ENCODE data around the gene ZAP70. TPM values are rescaled to one million over a fixed set of nuclear protein-coding genes. Genes with fewer than 3 reads are reported as not detected.
"Not testable (repeated sequence)": the region's sequence is repeated elsewhere in the genome, so short reads cannot be mapped to it uniquely, and the experiment has no call there.

Gene ZAP70
- total RNA-seq, 5 donors from 2014 or later (not counting 1 experiment from before 2014, with no cell fraction given), result 449 to 534 (median 468) TPM

DNA sequence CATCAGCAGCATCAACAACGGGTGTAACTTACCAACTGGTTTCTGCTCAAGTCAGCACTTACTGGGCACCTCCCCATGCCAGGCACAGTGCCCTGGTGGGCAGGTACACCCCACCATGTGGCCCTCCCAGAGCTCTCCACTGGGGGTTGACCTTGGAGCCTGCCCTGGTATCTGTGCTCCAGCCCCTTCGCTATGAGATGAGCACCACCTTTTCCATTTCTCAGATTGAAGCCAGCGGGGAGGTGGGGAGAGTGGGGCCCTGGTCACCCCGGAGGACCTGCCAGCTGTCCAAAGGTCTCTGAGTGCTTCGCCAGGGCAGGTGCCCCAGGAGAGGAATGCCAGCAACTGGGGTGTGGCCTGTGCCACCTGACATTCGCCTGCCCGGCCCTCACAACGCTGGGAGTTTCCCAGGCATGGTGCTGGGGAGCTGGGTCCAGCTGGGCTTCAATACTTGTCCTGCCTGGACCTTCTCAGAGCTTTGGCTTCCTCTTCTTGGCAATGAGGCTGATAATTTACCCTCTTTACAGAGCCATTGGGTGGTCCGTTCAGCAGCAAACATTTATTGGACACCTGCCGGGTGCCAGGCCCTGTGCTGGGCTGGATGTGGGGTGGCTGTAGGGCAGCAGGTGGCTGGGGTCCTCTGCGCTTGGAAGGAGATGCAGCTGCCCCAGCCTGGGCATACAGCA is 5.9 kb upstream of the ZAP70 start:
- H3K9me3 Mint-ChIP-seq, result no peaks in the 10 kb centered on the region
- Histone ChIP-seq H3K4me3 (ENCODE audit: control insufficient read depth in 1 of 2, extremely low read depth in 1 of 2, low read length in 1 of 2) (no peak overlapping the region), H3K9me3 (no peaks in the 10 kb centered on the region), H3K27me3 (replicated peaks in 1 of 2; ENCODE audit: control insufficient read depth in 2 of 2, extremely low read depth in 1 of 2, insufficient read depth in 2 of 2, low read length in 1 of 2) (peaks cover 0 to 12% of the 10 kb centered on the region in 2 experiments), H3K36me3 (ENCODE audit: control insufficient read depth in 2 of 2, extremely low read depth in 1 of 2, insufficient read depth in 1 of 2, low read length in 1 of 2) (no peaks in the 10 kb centered on the region), H3K4me1 (ENCODE audit: control insufficient read depth in 1 of 2, extremely low read depth in 1 of 2, insufficient read depth in 2 of 2, low read length in 2 of 2) (peaks cover 8 to 29% of the 10 kb centered on the region in 2 experiments), H3K27ac (ENCODE audit: low read length) (no peak overlapping the region)
- 80% methylated on average over 7 of the region's 11 CpGs for WGBS (ENCODE audit: insufficient coverage)
- CTCF ChIA-PET, result interaction anchor here (0.8 to 3.5 kb wide), 3 partner anchors 8 to 117 kb away, joined by 3 to 14 read pairs (median 4); no protein-coding TSS in a partner anchor
- no peak overlapping the region for H3K27ac Mint-ChIP-seq
- ATAC-seq (replicated peaks in 1 of 4) (no peak), DNase-seq (peak in 1 of 35 experiments; percentile 20)
- POLR2A ChIA-PET, result no interaction called here
- no peak overlapping the region for H3K4me3 Mint-ChIP-seq
- no peaks in the 10 kb centered on the region for H3K36me3 Mint-ChIP-seq
- no peaks in the 10 kb centered on the region for H3K27me3 Mint-ChIP-seq
- peaks cover 27 to 30% (median 28%) of the 10 kb centered on the region in 3 donors for H3K4me1 Mint-ChIP-seq

DNA sequence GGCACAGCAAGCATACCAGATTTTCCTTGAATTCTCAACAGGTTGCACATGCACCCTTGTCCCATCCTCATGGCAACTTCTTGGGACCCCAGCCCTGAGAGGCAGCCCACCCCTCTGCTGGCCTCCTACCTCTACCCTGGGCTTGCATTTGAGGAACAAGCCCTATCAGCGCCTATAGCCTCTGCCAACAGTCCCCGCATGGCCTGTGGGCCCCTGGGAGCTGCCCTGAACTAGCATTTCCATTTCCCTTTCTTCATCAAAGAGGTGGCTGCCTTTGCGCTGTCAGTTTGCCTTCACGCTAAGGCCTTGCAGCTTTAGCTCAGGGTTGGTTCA is 5.4 kb upstream of the ZAP70 start:
- peaks cover 13 to 35% of the 10 kb centered on the region in 2 experiments for H3K4me1 ChIP-seq (ENCODE audit: control insufficient read depth in 1 of 2, extremely low read depth in 1 of 2, insufficient read depth in 2 of 2, low read length in 2 of 2)
- H3K4me3 ChIP-seq (ENCODE audit: control insufficient read depth in 1 of 2, extremely low read depth in 1 of 2, low read length in 1 of 2), result no peak overlapping the region
- Mint-ChIP-seq H3K27ac (no peak overlapping the region), H3K4me3 (no peak overlapping the region), H3K27me3 (no peaks in the 10 kb centered on the region), H3K4me1 (peaks cover 32 to 35% (median 33%) of the 10 kb centered on the region in 3 donors), H3K9me3 (no peaks in the 10 kb centered on the region), H3K36me3 (no peaks in the 10 kb centered on the region)
- ChIA-PET POLR2A (interaction anchor here in 1 of 2 donors (0.6 kb wide), 1 partner anchor 772 kb away, joined by 3 read pairs; no protein-coding TSS in a partner anchor), CTCF (interaction anchor here (0.6 to 3.5 kb wide), 3 partner anchors 9 to 99 kb away, joined by 3 to 14 read pairs (median 3); no protein-coding TSS in a partner anchor)
- no peaks in the 10 kb centered on the region for H3K36me3 ChIP-seq (ENCODE audit: control insufficient read depth in 2 of 2, extremely low read depth in 1 of 2, insufficient read depth in 1 of 2, low read length in 1 of 2)
- ATAC-seq (replicated peaks in 1 of 4) (no peak), DNase-seq (no peak)
- WGBS (ENCODE audit: insufficient coverage), result 78% methylated on average over 4 of the region's 4 CpGs
- H3K27me3 ChIP-seq (replicated peaks in 1 of 2; ENCODE audit: control insufficient read depth in 2 of 2, extremely low read depth in 1 of 2, insufficient read depth in 2 of 2, low read length in 1 of 2), result peaks cover 0 to 12% of the 10 kb centered on the region in 2 experiments
- H3K27ac ChIP-seq (ENCODE audit: low read length), result no peak overlapping the region
- no peaks in the 10 kb centered on the region for H3K9me3 ChIP-seq

DNA sequence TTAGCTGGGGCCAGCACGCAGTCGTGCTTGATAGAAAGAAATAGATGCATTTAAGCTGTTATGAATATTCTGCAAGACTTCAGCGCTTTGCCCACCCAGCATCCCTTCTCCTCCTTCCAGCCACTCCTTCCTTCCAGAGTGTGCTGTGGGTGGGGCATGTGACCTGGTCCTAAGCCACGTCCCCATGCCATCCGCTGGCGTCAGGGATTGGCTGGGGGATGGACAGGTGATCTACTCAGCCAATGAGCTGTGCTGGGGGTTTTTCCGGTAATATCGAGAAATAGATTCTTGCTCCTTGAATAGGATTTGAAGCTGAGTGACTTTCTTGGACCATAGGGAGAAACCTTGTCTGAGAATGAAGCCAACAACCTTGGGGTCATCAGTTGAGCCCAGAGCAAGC is 4.8 kb upstream of the ZAP70 start:
- ChIA-PET CTCF (interaction anchor here (0.6 to 3.5 kb wide), 7 partner anchors 9 to 118 kb away, joined by 3 to 14 read pairs (median 3); no protein-coding TSS in a partner anchor), POLR2A (interaction anchor here in 1 of 2 donors (0.6 kb wide), 1 partner anchor 771 kb away, joined by 3 read pairs; no protein-coding TSS in a partner anchor)
- H3K9me3 Mint-ChIP-seq, result no peaks in the 10 kb centered on the region
- H3K27me3 Mint-ChIP-seq, result no peaks in the 10 kb centered on the region
- H3K4me1 ChIP-seq (ENCODE audit: control insufficient read depth in 1 of 2, extremely low read depth in 1 of 2, insufficient read depth in 2 of 2, low read length in 2 of 2), result peaks cover 15 to 40% of the 10 kb centered on the region in 2 experiments
- WGBS (ENCODE audit: insufficient coverage), result 92% methylated on average over 2 of the region's 8 CpGs
- peaks cover 2% of the 10 kb centered on the region for H3K36me3 Mint-ChIP-seq
- no peaks in the 10 kb centered on the region for H3K36me3 ChIP-seq (ENCODE audit: control insufficient read depth in 2 of 2, extremely low read depth in 1 of 2, insufficient read depth in 1 of 2, low read length in 1 of 2)
- peaks cover 0 to 12% of the 10 kb centered on the region in 2 experiments for H3K27me3 ChIP-seq (replicated peaks in 1 of 2; ENCODE audit: control insufficient read depth in 2 of 2, extremely low read depth in 1 of 2, insufficient read depth in 2 of 2, low read length in 1 of 2)
- no peak overlapping the region for H3K27ac ChIP-seq (ENCODE audit: low read length)
- DNase-seq, result no peak
- H3K4me3 ChIP-seq (ENCODE audit: control insufficient read depth in 1 of 2, extremely low read depth in 1 of 2, low read length in 1 of 2), result no peak overlapping the region
- no peak overlapping the region for H3K4me3 Mint-ChIP-seq
- no peaks in the 10 kb centered on the region for H3K9me3 ChIP-seq
- H3K4me1 Mint-ChIP-seq, result peaks cover 38 to 41% (median 38%) of the 10 kb centered on the region in 3 donors
- no peak overlapping the region for H3K27ac Mint-ChIP-seq
- ATAC-seq (replicated peaks in 1 of 4), result no peak

DNA sequence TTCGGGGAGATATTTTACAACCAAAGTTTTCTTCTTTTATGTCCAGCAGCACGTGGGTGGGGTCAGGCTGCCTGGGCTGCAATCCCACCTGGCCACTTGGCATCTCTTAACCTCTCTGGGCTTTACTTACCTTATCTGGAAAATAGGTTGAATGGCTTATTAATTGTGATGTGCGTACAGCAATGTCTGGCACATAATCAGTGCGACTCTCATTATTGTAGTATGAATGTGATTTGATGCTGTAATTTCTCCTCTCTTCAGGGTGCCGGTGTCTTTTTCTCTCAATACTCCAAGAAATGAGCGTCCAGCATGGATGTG is 2.0 kb upstream of the ZAP70 start:
- peaks cover 0 to 12% of the 10 kb centered on the region in 2 experiments for H3K27me3 ChIP-seq (replicated peaks in 1 of 2; ENCODE audit: control insufficient read depth in 2 of 2, extremely low read depth in 1 of 2, insufficient read depth in 2 of 2, low read length in 1 of 2)
- ATAC-seq (replicated peaks in 1 of 4) (no peak), DNase-seq (no peak)
- H3K4me1 Mint-ChIP-seq, result peaks cover 56 to 68% (median 64%) of the 10 kb centered on the region in 3 donors
- no peak overlapping the region for H3K4me3 ChIP-seq (ENCODE audit: control insufficient read depth in 1 of 2, extremely low read depth in 1 of 2, low read length in 1 of 2)
- no peaks in the 10 kb centered on the region for H3K9me3 ChIP-seq
- H3K27ac Mint-ChIP-seq, result peak overlapping the region; percentile 100
- H3K9me3 Mint-ChIP-seq, result no peaks in the 10 kb centered on the region
- H3K27ac ChIP-seq (ENCODE audit: low read length), result peak overlapping the region; percentile 26
- CTCF ChIA-PET, result interaction anchor here (0.6 to 3.5 kb wide), 2 partner anchors 11 to 12 kb away, joined by 3 to 14 read pairs; no protein-coding TSS in a partner anchor
- no CpG with 5 or more reads among the region's 6 CpGs for WGBS (ENCODE audit: insufficient coverage)
- no peaks in the 10 kb centered on the region for H3K27me3 Mint-ChIP-seq
- POLR2A ChIA-PET, result no interaction called here
- H3K36me3 ChIP-seq (ENCODE audit: control insufficient read depth in 2 of 2, extremely low read depth in 1 of 2, insufficient read depth in 1 of 2, low read length in 1 of 2), result peaks cover 5 to 16% of the 10 kb centered on the region in 2 donors
- H3K36me3 Mint-ChIP-seq, result peaks cover 25% of the 10 kb centered on the region
- peak overlapping the region in 1 of 3 donors; percentile 93 for H3K4me3 Mint-ChIP-seq
- H3K4me1 ChIP-seq (ENCODE audit: control insufficient read depth in 1 of 2, extremely low read depth in 1 of 2, insufficient read depth in 2 of 2, low read length in 2 of 2), result peaks cover 33 to 62% of the 10 kb centered on the region in 2 experiments

DNA sequence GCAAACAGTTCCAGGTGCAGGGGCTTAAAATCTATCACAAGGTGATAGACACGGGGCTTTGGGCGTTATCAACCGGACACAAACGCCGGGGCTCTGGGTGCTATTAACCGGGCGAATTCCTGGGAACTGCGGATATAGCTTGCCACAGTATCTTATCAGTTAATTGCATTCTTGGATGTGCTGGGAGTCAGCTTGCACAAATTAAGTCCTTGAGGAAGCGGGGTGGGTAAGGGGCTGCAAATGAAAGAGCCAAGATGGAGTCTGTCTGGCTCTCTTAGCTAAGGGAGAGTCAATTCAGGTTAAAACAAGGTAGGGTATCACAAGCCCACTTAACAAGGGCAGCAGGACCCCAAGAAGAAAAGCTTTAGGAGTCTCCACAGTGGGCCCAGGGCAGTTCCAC is 1.2 kb upstream of the ZAP70 start:
- 96% methylated on average over 6 of the region's 9 CpGs for WGBS (ENCODE audit: insufficient coverage)
- DNase-seq; H3K9me3 ChIP-seq; H3K9me3 Mint-ChIP-seq; ATAC-seq (replicated peaks in 1 of 4); H3K27me3 Mint-ChIP-seq; POLR2A ChIA-PET: not testable (repeated sequence)
- peaks cover 5 to 23% of the 10 kb centered on the region in 2 donors for H3K36me3 ChIP-seq (ENCODE audit: control insufficient read depth in 2 of 2, extremely low read depth in 1 of 2, insufficient read depth in 1 of 2, low read length in 1 of 2)
- peak overlapping the region in 1 of 2 donors; percentile 89 for H3K4me3 ChIP-seq (ENCODE audit: control insufficient read depth in 1 of 2, extremely low read depth in 1 of 2, low read length in 1 of 2)
- Mint-ChIP-seq H3K4me1 (peaks cover 64 to 76% (median 72%) of the 10 kb centered on the region in 3 donors), H3K4me3 (peak overlapping the region; percentile 70 to 98 (median 93)), H3K27ac (peak overlapping the region; percentile 100), H3K36me3 (peaks cover 32% of the 10 kb centered on the region)
- peaks cover 40 to 71% of the 10 kb centered on the region in 2 experiments for H3K4me1 ChIP-seq (ENCODE audit: control insufficient read depth in 1 of 2, extremely low read depth in 1 of 2, insufficient read depth in 2 of 2, low read length in 2 of 2)
- peak overlapping the region; percentile 89 for H3K27ac ChIP-seq (ENCODE audit: low read length)
- CTCF ChIA-PET, result interaction anchor here (0.6 to 1.3 kb wide), 5 partner anchors 13 to 66 kb away, joined by 3 to 4 read pairs (median 3); partner anchors contain the start of gene COX5B (in 1 of the 2)
- peaks cover 0 to 12% of the 10 kb centered on the region in 2 experiments for H3K27me3 ChIP-seq (replicated peaks in 1 of 2; ENCODE audit: control insufficient read depth in 2 of 2, extremely low read depth in 1 of 2, insufficient read depth in 2 of 2, low read length in 1 of 2)

DNA sequence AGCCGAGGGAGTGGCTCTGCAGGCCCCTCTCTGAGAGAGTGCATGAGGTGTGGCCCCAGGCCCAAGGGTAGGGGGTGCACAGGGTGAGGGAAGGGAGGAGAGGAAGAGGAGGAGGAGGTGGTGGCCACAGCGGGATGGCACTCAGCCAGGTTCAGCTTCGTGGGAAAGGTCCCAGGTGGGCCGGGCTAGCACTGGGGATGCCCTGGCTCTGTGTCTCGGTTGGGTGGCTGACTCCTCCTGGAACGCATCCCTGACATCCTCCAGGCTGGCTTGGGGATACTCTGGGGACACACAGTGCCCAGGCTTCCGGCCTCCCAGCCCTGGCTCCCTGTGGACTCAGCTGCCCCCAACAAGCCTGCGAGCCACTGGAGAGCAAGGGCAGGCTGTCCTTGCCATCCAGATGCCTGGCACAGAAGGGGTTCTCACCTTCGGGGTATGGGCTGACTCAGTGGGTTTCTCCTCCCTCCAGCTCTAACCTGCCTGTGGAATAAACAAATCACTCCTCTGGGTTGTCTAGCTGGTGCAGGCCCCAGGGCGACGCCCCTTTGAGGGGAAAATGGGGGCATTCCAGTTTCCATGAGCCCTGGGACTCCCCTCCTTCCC is 582 bp upstream of the ZAP70 start:
- H3K9me3 ChIP-seq, result no peaks in the 10 kb centered on the region
- peaks cover 0 to 9% of the 10 kb centered on the region in 2 experiments for H3K27me3 ChIP-seq (replicated peaks in 1 of 2; ENCODE audit: control insufficient read depth in 2 of 2, extremely low read depth in 1 of 2, insufficient read depth in 2 of 2, low read length in 1 of 2)
- H3K4me3 ChIP-seq (ENCODE audit: control insufficient read depth in 1 of 2, extremely low read depth in 1 of 2, low read length in 1 of 2), result peak overlapping the region; percentile 89 to 91
- Mint-ChIP-seq H3K9me3 (no peaks in the 10 kb centered on the region), H3K27ac (peak overlapping the region; percentile 100), H3K36me3 (peaks cover 32% of the 10 kb centered on the region), H3K4me3 (peak overlapping the region; percentile 93 to 98 (median 94)), H3K27me3 (no peaks in the 10 kb centered on the region), H3K4me1 (peaks cover 70 to 83% (median 78%) of the 10 kb centered on the region in 3 donors)
- peaks cover 46 to 77% of the 10 kb centered on the region in 2 experiments for H3K4me1 ChIP-seq (ENCODE audit: control insufficient read depth in 1 of 2, extremely low read depth in 1 of 2, insufficient read depth in 2 of 2, low read length in 2 of 2)
- POLR2A ChIA-PET, result no interaction called here
- DNase-seq, result peak in 3 of 35 experiments; percentile 22 to 66 (median 40)
- peak; percentile 6 to 21 (median 12) for ATAC-seq (replicated peaks in 1 of 4)
- peak overlapping the region; percentile 89 for H3K27ac ChIP-seq (ENCODE audit: low read length)
- H3K36me3 ChIP-seq (ENCODE audit: control insufficient read depth in 2 of 2, extremely low read depth in 1 of 2, insufficient read depth in 1 of 2, low read length in 1 of 2), result peaks cover 5 to 23% of the 10 kb centered on the region in 2 donors
- 14% methylated on average over 7 of the region's 11 CpGs for WGBS (ENCODE audit: insufficient coverage)
- CTCF ChIA-PET, result interaction anchor here (0.6 to 1.3 kb wide), 8 partner anchors 8 to 67 kb away, joined by 3 to 4 read pairs (median 3); partner anchors contain the start of gene COX5B (in 1 of the 2)

All from T-cell (primary cell).